IPS-18c (cell line): Measurements from ENCODE around the gene MAGI2.

Source experiments
- H3K4me3 ChIP-seq: 2 replicates; pipeline ENCODE4 v1.7.0; 2013; ENCODE audit warnings: low read depth, mild to moderate bottlenecking, low read length, moderate library complexity; ENCODE audit not compliant: insufficient read depth
- H3K9me3 ChIP-seq: one replicate; pipeline ENCODE4 v1.6.1; 2013; ENCODE audit warnings: mild to moderate bottlenecking, low read length, moderate library complexity; ENCODE audit not compliant: control insufficient read depth, insufficient read depth

MAGI2 gene

GRCh38 chr7:78788464-78788863, 665.0 kb downstream of the MAGI2 start:
- no peak overlapping the region for H3K4me3 ChIP-seq
- no peaks in the 10 kb centered on the region for H3K9me3 ChIP-seq

- Histone ChIP-seq H3K4me3 (no peak overlapping the region), H3K9me3 (no peaks in the 10 kb centered on the region)
Measured at GRCh38 chr7:78787854-78788253, 665.6 kb downstream of the MAGI2 start.

GRCh38 chr7:78786055-78786454, 667.4 kb downstream of the MAGI2 start:
- H3K4me3 ChIP-seq = no peak overlapping the region
- H3K9me3 ChIP-seq = no peaks in the 10 kb centered on the region

DNA sequence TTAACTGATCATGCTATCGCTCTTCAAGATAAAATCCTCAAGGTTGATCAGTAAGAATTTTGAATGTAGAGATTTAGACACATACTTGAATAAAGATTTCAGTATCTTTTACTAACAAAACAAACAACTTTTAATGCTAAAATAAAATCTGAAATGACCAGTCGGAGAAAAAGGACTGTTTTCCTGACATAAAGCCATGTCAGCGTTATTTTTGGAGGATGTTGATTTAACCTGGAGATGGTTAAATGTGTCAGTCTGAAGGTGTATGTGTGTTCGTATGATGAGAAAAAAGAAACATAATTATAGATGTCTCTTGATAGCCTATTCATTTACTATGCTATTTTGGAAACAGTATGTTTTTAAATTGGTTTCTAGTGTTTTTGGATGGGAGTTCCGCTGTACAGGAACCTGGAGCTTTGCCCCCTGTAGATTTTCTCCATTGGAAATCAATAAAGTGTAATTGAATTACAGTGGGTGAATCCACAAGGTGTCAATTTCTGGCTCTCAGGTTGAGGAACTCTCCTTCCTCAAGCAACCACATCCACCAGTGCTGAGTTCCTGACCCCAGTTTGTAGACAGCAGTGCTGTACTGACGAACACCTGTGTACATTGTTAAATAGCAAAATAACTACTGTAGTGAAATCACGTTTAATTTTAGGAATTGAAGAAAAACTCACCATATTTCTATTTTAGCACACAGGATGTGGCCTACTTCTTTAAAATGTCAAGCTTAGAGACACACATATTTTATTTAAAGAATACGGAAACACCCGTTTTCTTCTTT, 670.1 kb downstream of the MAGI2 start:
- H3K4me3 ChIP-seq = no peak overlapping the region
- H3K9me3 ChIP-seq = no peaks in the 10 kb centered on the region

DNA sequence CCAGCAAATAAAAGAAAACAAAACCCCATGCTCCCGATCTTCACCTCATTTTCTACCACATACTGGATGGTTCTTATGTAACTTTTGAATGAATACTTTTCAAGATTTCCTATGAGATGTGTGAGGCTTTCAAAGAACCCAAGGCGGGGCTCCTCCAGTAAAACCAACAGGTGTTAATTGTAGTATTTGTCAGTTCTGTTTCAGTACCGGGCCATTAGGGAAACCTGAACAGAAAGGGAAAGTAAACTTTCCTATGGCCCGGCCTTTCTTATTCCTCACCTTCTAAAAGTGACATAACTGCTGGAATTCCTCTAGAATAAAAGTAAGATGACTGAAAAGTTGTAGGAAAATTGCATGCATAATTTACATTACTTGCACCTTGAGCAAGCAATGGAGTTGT, 672.9 kb downstream of the MAGI2 start:
- no peaks in the 10 kb centered on the region for H3K9me3 ChIP-seq
- no peak overlapping the region for H3K4me3 ChIP-seq

- H3K4me3 ChIP-seq = no peak overlapping the region
- no peaks in the 10 kb centered on the region for H3K9me3 ChIP-seq
Measured at GRCh38 chr7:78779788-78780187, 673.7 kb downstream of the MAGI2 start.

GRCh38 chr7:78777829-78778228, 675.6 kb downstream of the MAGI2 start:
- Histone ChIP-seq H3K4me3 (no peak overlapping the region), H3K9me3 (no peaks in the 10 kb centered on the region)

- H3K9me3 ChIP-seq = no peaks in the 10 kb centered on the region
- peak overlapping the region; percentile 67 for H3K4me3 ChIP-seq
Measured at GRCh38 chr7:78770422-78771410, 682.8 kb downstream of the MAGI2 start.

GRCh38 chr7:78769481-78770101, 683.9 kb downstream of the MAGI2 start:
- Histone ChIP-seq H3K9me3 (no peaks in the 10 kb centered on the region), H3K4me3 (peak overlapping the region; percentile 67)

GRCh38 chr7:78768859-78769258, 684.6 kb downstream of the MAGI2 start:
- no peaks in the 10 kb centered on the region for H3K9me3 ChIP-seq
- peak overlapping the region; percentile 67 for H3K4me3 ChIP-seq

GRCh38 chr7:78765943-78766729, 687.3 kb downstream of the MAGI2 start:
- no peaks in the 10 kb centered on the region for H3K9me3 ChIP-seq
- no peak overlapping the region for H3K4me3 ChIP-seq

DNA sequence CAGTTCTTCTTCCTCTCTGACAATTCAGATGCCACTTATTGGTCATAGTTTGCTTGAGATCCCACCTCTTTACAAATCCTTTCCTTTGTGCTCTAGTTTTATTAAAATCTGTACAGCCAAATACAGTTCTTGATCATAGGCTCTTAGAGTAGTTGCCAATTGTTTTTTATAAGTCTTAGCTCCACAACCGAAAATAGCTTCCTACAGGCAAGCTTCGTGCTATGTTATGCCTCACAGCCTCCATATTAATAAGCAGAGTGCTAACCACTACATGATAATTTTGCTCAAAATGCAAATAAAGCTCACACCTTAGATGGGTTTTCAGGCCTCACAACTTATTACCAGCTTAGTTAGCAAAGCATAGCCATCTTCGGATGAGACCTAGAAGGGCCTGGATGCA, 688.9 kb downstream of the MAGI2 start:
- H3K4me3 ChIP-seq = no peak overlapping the region
- H3K9me3 ChIP-seq = no peaks in the 10 kb centered on the region

DNA sequence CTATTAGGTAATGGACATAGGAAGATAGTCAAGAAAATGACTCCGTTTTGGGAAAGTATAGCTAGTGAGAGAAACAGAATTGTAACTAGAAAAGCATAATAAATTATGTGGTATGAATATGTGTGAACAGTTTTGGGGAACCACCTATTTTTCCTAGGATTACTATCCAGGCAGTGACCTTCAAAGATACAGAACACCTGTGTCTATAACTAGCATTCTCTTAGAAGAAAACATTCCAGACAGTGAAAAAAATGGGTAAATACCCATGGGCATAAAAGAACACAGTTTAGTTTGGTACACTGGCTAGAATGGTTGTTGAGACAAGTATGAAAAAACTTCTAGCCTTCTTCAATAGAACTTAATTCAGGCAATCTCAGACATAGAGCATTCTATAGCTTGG, 690.8 kb downstream of the MAGI2 start:
- Histone ChIP-seq H3K4me3 (no peak overlapping the region), H3K9me3 (no peaks in the 10 kb centered on the region)

DNA sequence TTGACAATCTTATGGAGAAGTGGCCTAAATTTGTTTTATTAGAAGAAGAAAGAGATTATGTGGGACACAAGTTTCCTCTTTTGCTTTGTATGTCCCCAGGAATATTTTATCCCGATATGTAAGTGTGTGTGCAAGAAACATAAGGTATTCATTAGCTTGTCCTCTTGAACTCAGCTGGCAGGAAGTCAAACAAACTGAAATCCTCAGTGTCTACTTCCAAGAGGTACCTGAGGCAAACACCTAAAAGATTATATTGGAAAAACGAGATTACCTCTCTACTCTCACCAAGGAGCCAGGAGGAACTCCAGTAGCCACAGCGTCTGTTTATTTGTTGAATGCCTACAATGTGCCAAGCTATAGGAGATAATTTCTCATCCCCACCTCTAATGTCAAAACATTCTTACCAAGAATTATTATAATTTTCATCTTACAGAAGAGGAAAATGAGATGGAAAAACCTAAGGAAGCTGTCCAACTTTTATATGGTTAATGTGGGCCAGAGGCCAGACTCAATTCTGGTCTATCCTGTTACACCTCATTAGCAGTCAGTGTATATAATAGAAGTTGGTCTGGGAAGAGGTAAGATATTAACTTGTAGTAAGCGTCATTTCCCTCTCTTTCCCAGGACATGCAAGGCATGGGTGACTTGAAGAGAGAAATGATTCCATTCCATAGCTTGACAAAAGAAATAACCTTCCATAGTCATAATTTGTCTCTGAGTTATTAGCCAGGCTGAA, 692.7 kb downstream of the MAGI2 start:
- Histone ChIP-seq H3K9me3 (no peaks in the 10 kb centered on the region), H3K4me3 (no peak overlapping the region)

GRCh38 chr7:78752554-78752953, 700.9 kb downstream of the MAGI2 start:
- Histone ChIP-seq H3K9me3 (peaks cover 3% of the 10 kb centered on the region), H3K4me3 (no peak overlapping the region)

DNA sequence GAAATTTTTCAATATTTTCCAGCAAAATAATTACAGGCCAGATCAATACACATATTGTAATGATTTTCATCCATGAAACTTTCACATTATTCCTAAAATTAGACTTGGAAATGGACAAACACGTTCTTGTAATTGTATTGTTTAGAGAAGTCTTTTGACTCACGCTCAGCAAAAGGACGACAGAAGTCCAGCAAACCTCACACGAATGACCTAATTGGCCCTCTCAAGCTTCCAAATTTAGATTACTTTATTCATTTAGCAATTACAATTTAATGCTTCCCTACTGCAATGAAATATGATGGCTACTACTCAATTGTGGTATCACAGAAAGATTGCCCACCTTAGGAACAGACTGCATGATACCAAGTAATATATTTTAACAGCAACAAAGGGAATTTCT, 702.2 kb downstream of the MAGI2 start:
- Histone ChIP-seq H3K9me3 (peaks cover 3% of the 10 kb centered on the region), H3K4me3 (no peak overlapping the region)
